Muscle of arm (tissue), 12 donors: ENCODE measurements around the gene YARS1. TPM values are rescaled to one million over a fixed set of nuclear protein-coding genes. Genes with fewer than 3 reads are reported as not detected.

Source experiments
- DNase-seq: peaks from one replicate; pipeline ENCODE4 v3.0.0-alpha.2; 2013
- polyA plus RNA-seq, 12 donors: library from polyadenylated mRNA; unstranded; fragments of 120-200 nt; gene quantifications; one replicate each; pipeline ENCODE4 v1.2.1, GENCODE V29; 2013; ENCODE audit not compliant: insufficient read length in 12 of 12

YARS1 gene
- polyA plus RNA-seq, 12 donors, result 37.5 to 60.7 (median 45.4) TPM; not detected in 1

- no peak for DNase-seq
Measured at GRCh38 chr1:32783851-32784250, 33.3 kb downstream of the YARS1 start.

- DNase-seq, result no peak
Measured at GRCh38 chr1:32782086-32782485, 35.1 kb downstream of the YARS1 start.

DNA sequence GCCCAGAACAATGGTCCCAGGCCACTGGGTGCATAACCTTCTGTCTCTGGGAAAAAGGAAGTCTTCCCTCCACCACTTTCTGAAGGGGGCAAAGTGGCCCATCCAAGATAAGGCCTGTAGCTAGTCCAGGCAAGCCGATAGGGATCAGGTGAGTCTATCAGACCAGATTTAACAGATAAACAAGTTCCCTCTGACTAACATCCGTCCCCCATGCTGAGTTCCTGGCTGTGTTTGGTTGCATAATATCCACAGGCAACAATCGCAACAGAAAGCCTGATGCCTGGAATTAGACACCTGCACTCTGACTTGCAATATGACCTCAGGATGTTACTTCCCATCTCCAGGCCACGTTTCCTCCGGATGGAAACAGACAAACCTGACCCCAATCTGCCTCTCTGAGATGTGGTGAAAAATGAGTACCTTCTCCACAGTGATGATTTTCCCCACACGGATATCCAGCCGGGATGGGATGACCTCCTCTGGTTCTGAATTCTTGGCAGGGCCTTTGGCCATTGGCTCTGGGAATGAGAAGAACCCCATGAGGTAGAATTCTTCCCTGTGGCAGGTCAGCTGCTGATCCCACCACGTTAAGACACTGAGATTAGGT lies 36.4 kb downstream of the YARS1 start:
- DNase-seq, result no peak

DNA sequence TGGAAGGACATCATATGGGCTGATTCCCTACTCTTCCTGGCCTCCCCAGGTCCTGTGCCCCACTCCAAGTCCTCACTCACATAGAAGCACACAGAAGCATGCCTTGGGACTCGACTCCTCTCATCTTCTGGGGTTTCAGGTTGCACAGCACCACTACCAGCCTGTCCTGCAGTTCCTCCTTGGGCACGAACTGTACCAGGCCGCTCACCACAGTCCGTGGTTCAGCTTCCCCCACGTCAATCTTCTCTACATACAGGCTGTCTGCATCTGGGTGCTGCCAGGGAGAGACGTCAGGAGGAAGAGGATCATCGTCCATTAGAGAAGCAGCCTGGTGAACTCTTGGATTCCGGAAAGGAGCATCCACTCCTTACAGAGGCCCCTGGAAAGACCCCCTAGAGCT lies 37.2 kb downstream of the YARS1 start:
- DNase-seq, result no peak

- no peak for DNase-seq
Measured at GRCh38 chr1:32779242-32779641, 37.9 kb downstream of the YARS1 start.

GRCh38 chr1:32775640-32776337 lies 41.4 kb downstream of the YARS1 start:
- no peak for DNase-seq

DNA sequence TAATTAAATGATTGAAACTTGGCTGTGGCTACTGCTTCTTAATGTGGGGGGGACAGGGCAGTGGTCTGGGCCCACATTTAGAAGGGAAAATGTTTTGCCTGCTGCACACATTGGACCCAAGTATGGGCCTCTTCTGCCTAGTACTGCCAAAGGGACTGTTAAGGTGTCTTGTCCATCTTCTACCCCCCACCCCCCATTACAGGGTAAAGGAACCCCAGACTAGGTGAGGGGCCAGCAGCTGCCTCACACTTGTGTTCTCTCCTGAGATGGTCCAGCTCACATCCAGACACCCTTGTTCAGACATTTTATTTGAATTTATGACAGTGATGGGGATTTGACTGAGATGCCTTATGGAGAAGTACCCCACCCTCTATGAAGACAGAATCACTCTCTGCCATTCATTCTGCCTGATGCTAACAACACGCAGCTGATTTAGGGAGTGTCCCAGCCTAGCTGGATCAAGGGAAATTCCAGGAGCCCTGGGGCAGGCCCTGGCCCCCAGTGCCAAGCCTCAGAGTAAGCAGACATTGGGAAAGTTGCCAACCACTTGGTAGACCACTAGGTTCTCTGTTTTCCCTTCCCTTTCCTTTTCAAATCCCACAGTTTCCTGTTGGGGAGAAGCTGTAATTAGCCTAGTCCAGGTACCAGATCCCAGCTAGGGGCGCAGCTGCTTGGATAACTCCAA lies 42.1 kb downstream of the YARS1 start:
- DNase-seq, result no peak

DNA sequence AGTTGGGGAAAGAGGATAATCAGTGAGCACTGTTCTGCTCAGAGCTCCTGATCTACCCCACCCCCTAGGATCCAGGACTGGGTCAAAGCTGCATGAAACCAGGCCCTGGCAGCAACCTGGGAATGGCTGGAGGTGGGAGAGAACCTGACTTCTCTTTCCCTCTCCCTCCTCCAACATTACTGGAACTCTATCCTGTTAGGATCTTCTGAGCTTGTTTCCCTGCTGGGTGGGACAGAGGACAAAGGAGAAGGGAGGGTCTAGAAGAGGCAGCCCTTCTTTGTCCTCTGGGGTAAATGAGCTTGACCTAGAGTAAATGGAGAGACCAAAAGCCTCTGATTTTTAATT lies 42.7 kb downstream of the YARS1 start:
- DNase-seq, result no peak

GRCh38 chr1:32773764-32774463 lies 43.2 kb downstream of the YARS1 start:
- DNase-seq, result no peak

DNA sequence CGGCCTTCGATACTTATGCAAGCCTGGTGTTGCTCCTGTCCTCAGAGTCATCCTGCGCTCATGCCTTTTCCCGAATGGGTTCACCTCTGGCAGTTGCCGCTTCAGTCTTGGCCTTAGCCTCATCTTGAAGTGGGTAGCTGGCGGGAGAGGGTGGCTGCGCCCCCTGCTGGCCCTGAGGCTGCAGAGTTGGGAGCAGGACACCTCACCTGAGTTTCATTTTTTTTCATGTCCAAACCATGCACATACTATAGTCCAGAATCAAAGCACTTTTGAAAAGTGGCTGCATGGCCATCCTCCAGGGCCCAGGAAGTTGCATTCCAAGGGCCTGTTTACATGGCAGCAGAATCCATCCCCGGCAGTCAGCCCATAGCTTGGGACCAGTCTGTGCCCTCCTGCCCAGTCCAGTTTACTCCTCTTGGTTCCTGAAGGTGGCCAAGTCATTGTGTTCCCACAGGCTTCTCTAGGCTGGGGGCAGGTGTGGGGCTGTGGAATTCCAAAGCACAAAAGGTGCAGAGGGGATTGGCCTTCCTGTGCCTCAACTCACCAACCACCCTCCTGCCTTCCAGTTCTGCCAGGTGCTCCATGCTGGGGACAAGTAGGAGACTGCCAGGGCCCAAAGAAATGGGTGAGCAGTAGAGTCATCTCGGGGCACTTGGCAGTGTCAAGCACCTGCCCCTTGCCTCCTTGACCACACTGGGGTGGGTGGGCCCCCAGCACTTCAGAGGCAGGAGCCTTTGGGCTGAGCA lies 44.0 kb downstream of the YARS1 start:
- peak; percentile 75 for DNase-seq

- no peak for DNase-seq
Measured at GRCh38 chr1:32772281-32773017, 44.7 kb downstream of the YARS1 start.

GRCh38 chr1:32771561-32772280 lies 45.4 kb downstream of the YARS1 start:
- no peak for DNase-seq

GRCh38 chr1:32770741-32771548 lies 46.2 kb downstream of the YARS1 start:
- DNase-seq, result no peak

- no peak for DNase-seq
Measured at GRCh38 chr1:32770221-32770731, 46.9 kb downstream of the YARS1 start.

DNA sequence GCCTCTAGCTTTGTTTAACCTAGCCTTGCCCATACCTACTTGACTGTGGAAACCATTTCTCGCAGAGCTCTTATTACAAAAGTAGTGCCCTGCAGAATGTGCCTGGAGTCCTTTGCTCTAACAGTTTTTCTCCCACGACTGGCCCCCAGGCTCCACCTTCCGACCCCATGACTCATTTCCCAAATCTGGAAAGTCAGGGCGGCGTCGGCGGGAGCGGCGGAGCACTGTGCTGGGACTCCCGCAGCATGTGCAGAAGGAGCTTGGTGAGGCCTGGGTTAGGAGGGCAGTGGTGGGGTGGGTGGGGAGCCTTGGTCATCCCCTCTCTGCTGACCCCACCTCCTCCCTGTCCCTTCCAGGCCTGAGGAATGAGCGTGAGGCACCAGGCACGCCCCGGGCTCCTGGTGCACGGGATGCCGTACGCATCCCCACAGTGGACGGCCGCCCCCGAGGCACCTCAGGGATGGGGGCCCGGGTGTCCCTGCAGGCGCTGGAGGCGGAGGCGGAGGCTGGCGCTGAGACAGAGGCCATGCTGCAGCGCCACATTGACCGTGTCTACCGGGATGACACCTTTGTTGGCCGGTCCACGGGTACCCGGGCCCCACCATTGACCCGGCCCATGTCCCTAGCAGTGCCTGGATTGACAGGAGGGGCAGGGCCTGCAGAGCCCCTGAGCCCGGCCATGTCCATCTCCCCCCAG lies 47.5 kb downstream of the YARS1 start:
- DNase-seq, result no peak

GRCh38 chr1:32768110-32768850 lies 48.9 kb downstream of the YARS1 start:
- DNase-seq, result no peak

DNA sequence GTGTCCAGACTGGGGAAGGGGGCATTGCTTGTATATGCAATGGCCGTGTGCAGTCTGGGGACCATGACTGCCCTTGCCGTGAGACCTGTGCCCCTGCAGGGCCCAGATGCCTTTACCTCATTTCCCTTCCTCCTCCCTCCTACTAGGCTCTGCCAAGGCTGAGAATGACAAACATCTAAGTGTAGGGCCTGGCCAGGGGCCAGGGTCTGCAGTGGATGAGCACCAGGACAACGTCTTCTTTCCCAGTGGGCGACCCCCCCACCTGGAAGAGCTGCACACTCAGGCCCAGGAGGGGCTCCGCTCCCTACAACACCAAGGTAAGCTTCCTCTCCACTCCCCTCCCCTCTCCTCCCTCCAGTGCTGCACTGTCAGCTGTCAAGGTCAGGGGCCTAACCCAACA lies 49.5 kb downstream of the YARS1 start:
- DNase-seq, result no peak

GRCh38 chr1:32767156-32767555 lies 50.0 kb downstream of the YARS1 start:
- DNase-seq, result no peak
